OCI-LY7 (cell line): ENCODE data around the gene CASKIN1.

ENCODE experiments used
- EZH2phosphoT487 ChIP-seq: fragments of 200-600 bp; sonication (generic); IDR thresholded peaks from 2 replicates; pipeline ENCODE4 v1.6.1; 2018; ENCODE audit warnings: low read depth, borderline replicate concordance, mild to moderate bottlenecking, mixed run types, antibody characterized with exemption, low read length, moderate library complexity, mixed read lengths
- TF ChIP-seq, protein P1 (sequence below): fragments of 200-600 bp; sonication (generic); conservative IDR thresholded peaks from 2 replicates; pipeline ENCODE4 v1.5.1; 2014; ENCODE audit warnings: mild to moderate bottlenecking, antibody characterized with exemption, low read length, moderate library complexity, mixed read lengths

DNA sequence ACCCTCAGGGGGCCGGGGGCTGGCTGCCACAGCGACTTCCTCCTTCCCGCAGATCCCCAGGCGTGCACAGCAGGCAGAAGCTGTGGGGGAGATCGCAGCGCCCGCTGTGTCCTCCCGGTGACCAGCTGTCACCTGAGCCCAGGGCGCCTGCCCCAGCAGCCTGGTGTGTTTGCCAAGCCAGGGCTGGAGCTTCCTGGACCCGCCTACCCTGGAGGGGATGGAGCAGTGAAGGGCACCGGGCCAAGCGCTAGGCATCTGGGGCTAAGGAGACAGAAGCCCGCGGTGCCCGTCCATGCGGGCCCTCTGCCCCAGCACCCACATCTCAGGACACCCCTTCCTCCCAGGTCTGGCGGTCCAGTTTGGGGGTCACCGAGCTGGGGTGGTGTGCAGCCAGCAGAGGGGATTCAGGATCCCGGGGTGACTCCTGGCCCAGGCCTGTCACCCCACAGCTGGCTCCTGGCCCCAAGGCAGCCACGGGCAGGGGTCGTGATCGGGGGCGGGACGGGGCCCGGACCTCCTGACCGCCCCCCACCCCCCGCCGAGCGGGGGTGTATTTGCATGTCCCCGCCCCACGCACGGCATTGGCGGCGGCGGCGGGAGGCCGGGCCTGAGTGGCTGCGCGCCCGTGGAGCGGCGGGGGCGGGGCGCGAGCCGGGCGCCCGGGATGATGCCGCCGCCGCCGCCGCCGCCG lies 48.3 kb downstream of the CASKIN1 start, which contains the start of gene RAB26:
- TF ChIP-seq, protein P1, sequence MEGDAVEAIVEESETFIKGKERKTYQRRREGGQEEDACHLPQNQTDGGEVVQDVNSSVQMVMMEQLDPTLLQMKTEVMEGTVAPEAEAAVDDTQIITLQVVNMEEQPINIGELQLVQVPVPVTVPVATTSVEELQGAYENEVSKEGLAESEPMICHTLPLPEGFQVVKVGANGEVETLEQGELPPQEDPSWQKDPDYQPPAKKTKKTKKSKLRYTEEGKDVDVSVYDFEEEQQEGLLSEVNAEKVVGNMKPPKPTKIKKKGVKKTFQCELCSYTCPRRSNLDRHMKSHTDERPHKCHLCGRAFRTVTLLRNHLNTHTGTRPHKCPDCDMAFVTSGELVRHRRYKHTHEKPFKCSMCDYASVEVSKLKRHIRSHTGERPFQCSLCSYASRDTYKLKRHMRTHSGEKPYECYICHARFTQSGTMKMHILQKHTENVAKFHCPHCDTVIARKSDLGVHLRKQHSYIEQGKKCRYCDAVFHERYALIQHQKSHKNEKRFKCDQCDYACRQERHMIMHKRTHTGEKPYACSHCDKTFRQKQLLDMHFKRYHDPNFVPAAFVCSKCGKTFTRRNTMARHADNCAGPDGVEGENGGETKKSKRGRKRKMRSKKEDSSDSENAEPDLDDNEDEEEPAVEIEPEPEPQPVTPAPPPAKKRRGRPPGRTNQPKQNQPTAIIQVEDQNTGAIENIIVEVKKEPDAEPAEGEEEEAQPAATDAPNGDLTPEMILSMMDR = no peak
- TF ChIP-seq EZH2phosphoT487 = no peak
